Chondrocyte (in vitro differentiated cells): ENCODE results near the gene SEMA3C. TPM values are rescaled to one million over a fixed set of nuclear protein-coding genes. Genes with fewer than 3 reads are reported as not detected.

ENCODE experiments used
- DNase-seq: peaks from one replicate; pipeline ENCODE4 v3.0.0; 2021; ENCODE audit warnings: mixed read lengths, low spot score
- H3K27ac Mint-ChIP-seq: one replicate; pipeline ENCODE4 v1.8.0; 2021; ENCODE audit warnings: mild to moderate bottlenecking, moderate library complexity, mixed read lengths; ENCODE audit not compliant: unreplicated experiment
- H3K27me3 Mint-ChIP-seq: 2 replicates; pipeline ENCODE4 v1.8.0; 2021; ENCODE audit warnings: low read depth, mixed read lengths
- H3K36me3 Mint-ChIP-seq: 2 replicates; pipeline ENCODE4 v1.8.0; 2021; ENCODE audit warnings: low read depth, mixed read lengths
- H3K4me1 Mint-ChIP-seq: 2 replicates; pipeline ENCODE4 v1.8.0; 2021; ENCODE audit warnings: low read depth, mild to moderate bottlenecking, mixed read lengths
- H3K4me3 Mint-ChIP-seq: one replicate; pipeline ENCODE4 v1.8.0; 2021; ENCODE audit warnings: mild to moderate bottlenecking, moderate library complexity, mixed read lengths; ENCODE audit not compliant: unreplicated experiment
- H3K9me3 Mint-ChIP-seq: 2 replicates; pipeline ENCODE4 v1.8.0; 2021; ENCODE audit warnings: low read depth, mixed read lengths
- total RNA-seq: library from RNA; stranded (reverse); gene quantifications from 3 replicates; pipeline ENCODE4 v1.2.1, GENCODE V29; 2021
- TF ChIP-seq, protein P1 (sequence below): fragments of 200-600 bp; sonication (generic); IDR thresholded peaks from 2 replicates; pipeline ENCODE4 v1.5.0; 2021; ENCODE audit warnings: antibody characterized with exemption, mild to moderate bottlenecking, moderate library complexity

The SEMA3C gene
- total RNA-seq, 1 donor from 2014 or later, result 80.0 TPM

DNA sequence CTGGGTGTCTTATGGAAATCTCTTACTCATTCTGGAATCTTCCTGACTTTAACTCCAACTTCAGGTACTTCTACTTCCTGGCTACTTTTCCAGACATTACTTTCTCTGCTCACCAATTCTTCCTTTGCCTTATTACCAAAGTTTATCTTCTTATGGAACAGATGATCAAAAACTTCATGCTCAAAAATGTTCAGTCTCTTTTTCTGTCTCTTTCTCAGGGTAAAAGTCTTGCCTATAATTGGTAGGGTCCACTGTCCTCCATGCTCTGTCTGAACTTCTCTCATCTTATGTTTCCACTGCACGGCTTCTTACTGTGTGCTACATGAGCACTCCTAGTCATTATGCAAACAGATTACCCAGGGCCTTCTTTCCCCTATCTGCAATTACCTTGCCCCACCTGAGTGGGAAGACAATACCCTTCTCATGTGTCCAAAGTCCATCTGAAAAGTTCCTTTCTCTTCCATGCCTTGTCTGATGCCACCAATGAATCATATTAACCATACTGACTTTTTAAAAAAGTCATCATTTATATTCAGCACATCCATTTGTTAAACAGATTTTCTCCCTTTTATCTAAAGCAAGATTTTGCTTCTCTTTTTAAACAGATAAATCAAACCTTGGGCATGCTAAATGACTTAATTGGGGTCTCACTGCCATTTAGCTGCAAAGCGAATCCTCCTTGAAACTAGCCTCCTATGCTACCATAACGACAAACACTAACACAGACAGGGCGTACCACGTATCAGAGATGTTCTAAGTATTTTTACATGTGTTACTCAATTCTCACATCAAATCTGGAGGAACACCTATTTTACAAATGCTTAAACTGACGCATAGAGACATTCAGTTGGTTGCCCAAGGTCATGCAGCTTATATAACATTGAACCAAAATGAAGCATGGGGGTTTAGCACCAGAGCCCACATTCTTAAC lies 48.8 kb downstream of the SEMA3C start:
- Mint-ChIP-seq H3K27me3 (no peaks in the 10 kb centered on the region), H3K9me3 (no peaks in the 10 kb centered on the region)
- TF ChIP-seq, protein P1, sequence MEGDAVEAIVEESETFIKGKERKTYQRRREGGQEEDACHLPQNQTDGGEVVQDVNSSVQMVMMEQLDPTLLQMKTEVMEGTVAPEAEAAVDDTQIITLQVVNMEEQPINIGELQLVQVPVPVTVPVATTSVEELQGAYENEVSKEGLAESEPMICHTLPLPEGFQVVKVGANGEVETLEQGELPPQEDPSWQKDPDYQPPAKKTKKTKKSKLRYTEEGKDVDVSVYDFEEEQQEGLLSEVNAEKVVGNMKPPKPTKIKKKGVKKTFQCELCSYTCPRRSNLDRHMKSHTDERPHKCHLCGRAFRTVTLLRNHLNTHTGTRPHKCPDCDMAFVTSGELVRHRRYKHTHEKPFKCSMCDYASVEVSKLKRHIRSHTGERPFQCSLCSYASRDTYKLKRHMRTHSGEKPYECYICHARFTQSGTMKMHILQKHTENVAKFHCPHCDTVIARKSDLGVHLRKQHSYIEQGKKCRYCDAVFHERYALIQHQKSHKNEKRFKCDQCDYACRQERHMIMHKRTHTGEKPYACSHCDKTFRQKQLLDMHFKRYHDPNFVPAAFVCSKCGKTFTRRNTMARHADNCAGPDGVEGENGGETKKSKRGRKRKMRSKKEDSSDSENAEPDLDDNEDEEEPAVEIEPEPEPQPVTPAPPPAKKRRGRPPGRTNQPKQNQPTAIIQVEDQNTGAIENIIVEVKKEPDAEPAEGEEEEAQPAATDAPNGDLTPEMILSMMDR, result no peak

DNA sequence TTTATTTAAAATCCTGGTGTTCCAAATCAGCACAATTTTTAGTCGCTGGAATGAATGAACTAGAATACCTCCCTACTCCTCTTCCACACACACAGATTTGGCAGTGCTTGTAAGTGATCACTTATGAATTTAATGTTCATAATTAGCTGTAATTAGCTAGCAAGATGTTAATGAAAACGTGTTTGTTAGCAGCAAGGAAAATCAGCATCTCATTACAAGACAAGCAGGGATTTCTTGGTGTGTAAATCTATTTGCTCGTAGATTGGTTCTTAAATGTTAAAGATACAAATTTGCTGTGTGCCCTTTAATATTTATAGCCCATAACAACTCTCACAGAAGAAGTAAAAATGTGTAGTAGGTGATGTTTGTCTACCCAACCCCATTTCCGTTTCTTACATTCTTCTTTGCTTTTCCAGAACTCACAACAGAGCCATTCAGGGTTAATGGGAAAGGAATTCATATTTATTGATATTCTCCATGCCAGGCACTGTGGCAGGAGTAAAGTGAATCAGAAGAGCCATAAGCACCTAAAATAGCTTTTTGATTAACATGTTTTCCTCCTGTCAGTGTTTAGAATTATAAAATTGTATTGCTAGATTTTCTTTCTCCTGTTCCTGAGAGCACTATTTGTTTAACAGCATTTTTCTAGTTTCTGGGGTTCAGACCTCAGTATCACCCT lies 49.6 kb downstream of the SEMA3C start:
- Mint-ChIP-seq H3K27ac (peak overlapping the region; percentile 57), H3K27me3 (no peaks in the 10 kb centered on the region), H3K4me1 (peaks cover 26% of the 10 kb centered on the region), H3K36me3 (no peaks in the 10 kb centered on the region), H3K9me3 (no peaks in the 10 kb centered on the region), H3K4me3 (no peak overlapping the region)
- DNase-seq, result no peak
- TF ChIP-seq, protein P1, result no peak

More for the DNA sequence above, 48.8 kb downstream of the SEMA3C start:
- no peak for DNase-seq
- Mint-ChIP-seq H3K27ac (peak overlapping the region; percentile 57), H3K36me3 (no peaks in the 10 kb centered on the region), H3K4me1 (peaks cover 26% of the 10 kb centered on the region), H3K4me3 (no peak overlapping the region)

DNA sequence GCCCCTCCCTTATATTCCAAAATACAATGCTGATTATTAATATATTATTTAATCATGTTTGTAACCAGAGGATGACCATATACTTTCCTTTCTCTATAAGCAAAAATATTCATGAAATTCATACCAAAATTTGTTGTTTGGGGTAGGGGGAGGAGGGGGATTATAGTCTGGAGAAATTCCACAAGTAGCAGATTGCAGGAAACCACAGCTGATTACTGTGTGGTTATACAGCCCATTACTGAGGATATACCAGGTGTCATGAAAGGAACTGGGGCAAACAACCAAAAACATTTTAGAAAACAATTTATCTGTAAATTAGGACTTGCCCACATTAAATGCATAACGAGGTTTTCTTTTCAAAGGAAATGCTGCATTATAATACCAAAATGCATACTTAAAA lies 50.3 kb downstream of the SEMA3C start:
- Mint-ChIP-seq H3K4me1 (peaks cover 26% of the 10 kb centered on the region), H3K4me3 (no peak overlapping the region), H3K36me3 (no peaks in the 10 kb centered on the region), H3K27me3 (no peaks in the 10 kb centered on the region), H3K9me3 (no peaks in the 10 kb centered on the region), H3K27ac (no peak overlapping the region)
- no peak for DNase-seq
- TF ChIP-seq, protein P1, result no peak

DNA sequence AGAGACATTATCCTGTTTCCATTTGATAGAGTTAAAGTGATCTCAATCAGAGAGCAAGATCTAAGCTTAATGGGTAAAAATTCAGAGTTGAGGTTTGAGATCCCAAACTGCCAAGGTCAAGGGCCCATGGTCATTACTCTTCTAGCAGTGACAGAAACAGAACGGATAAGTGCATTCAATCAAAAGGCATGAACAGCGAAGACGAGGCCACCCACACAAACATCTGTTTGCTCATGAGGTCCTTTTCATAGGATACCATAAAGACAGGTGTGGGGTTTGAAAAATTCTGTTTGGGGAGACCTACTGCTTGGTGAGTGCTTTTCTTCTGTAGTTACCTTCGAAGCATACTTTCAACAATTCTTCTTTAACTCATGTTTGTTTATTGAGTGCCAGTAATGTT lies 58.3 kb downstream of the SEMA3C start:
- H3K36me3 Mint-ChIP-seq, result peaks cover 12% of the 10 kb centered on the region
- TF ChIP-seq, protein P1, result no peak
- H3K4me3 Mint-ChIP-seq, result no peak overlapping the region
- H3K9me3 Mint-ChIP-seq, result peaks cover 12% of the 10 kb centered on the region
- no peaks in the 10 kb centered on the region for H3K27me3 Mint-ChIP-seq
- H3K4me1 Mint-ChIP-seq, result peaks cover 34% of the 10 kb centered on the region
- DNase-seq, result no peak
- no peak overlapping the region for H3K27ac Mint-ChIP-seq

DNA sequence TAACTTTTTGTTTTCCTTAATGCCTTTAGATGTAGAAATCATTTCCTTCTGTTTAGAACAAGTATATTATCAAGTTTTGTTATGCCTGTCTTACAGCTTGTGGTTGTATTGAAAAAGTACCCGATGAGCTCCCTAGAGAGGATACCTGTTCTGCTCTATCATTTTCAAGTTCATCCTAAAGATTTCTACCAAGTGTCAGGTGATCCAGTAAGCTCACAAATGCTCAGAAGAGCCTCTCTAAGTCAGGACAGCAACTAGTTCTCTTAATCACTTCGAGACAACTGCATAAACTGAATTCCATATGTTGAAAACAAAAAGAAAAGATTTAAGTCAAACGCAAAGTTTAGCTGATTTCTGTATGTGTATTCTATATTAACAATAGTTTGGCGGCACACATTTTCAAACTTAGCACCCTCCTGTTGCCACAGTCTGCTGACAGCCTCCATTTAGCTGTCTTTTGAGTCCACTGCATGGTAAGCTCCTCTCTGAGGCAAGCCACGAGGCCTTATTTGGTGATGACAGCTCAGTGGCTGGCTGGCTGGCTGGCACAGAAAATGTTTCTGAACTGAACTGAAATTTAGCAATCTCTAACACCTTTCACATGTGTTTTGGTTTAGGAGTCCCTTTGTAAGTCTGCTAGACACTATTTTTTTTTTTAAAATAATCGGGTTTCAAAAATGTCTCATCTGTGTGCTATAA lies 59.4 kb downstream of the SEMA3C start:
- TF ChIP-seq, protein P1, result no peak
- peak overlapping the region; percentile 84 for H3K27ac Mint-ChIP-seq
- peaks cover 12% of the 10 kb centered on the region for H3K9me3 Mint-ChIP-seq
- no peak overlapping the region for H3K4me3 Mint-ChIP-seq
- no peak for DNase-seq
- peaks cover 12% of the 10 kb centered on the region for H3K36me3 Mint-ChIP-seq
- H3K4me1 Mint-ChIP-seq, result peaks cover 34% of the 10 kb centered on the region
- H3K27me3 Mint-ChIP-seq, result no peaks in the 10 kb centered on the region
